ENCODE results near the gene TASOR.

DNA sequence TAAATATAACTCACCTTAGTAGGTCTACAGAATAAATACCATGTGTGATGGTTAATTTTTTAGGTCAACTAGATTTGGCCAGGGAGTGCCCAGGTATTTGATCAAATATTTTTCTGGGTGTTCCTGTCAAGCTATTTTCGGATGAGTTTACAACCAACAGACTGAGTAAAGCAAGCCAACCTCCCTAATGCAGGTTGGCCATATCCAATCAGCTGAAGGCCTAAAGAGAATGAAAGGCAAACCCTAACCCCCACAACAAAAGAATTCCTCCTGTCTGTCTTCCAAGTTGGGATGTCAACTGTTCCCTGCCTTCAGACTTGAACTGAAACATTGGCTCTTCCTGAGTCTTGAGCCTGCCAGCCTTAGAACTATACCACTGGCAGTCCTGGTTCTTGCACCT lies 28.6 kb downstream of the TASOR start:
- TF ChIP-seq, protein P1, sequence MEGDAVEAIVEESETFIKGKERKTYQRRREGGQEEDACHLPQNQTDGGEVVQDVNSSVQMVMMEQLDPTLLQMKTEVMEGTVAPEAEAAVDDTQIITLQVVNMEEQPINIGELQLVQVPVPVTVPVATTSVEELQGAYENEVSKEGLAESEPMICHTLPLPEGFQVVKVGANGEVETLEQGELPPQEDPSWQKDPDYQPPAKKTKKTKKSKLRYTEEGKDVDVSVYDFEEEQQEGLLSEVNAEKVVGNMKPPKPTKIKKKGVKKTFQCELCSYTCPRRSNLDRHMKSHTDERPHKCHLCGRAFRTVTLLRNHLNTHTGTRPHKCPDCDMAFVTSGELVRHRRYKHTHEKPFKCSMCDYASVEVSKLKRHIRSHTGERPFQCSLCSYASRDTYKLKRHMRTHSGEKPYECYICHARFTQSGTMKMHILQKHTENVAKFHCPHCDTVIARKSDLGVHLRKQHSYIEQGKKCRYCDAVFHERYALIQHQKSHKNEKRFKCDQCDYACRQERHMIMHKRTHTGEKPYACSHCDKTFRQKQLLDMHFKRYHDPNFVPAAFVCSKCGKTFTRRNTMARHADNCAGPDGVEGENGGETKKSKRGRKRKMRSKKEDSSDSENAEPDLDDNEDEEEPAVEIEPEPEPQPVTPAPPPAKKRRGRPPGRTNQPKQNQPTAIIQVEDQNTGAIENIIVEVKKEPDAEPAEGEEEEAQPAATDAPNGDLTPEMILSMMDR (IDR thresholded peaks at IDR 0.05; ENCODE audit: low read depth, low read length, missing input control) = no peak
- TF ChIP-seq JUND (IDR thresholded peaks at IDR 0.05) = no peak
- TF ChIP-seq, protein P2, sequence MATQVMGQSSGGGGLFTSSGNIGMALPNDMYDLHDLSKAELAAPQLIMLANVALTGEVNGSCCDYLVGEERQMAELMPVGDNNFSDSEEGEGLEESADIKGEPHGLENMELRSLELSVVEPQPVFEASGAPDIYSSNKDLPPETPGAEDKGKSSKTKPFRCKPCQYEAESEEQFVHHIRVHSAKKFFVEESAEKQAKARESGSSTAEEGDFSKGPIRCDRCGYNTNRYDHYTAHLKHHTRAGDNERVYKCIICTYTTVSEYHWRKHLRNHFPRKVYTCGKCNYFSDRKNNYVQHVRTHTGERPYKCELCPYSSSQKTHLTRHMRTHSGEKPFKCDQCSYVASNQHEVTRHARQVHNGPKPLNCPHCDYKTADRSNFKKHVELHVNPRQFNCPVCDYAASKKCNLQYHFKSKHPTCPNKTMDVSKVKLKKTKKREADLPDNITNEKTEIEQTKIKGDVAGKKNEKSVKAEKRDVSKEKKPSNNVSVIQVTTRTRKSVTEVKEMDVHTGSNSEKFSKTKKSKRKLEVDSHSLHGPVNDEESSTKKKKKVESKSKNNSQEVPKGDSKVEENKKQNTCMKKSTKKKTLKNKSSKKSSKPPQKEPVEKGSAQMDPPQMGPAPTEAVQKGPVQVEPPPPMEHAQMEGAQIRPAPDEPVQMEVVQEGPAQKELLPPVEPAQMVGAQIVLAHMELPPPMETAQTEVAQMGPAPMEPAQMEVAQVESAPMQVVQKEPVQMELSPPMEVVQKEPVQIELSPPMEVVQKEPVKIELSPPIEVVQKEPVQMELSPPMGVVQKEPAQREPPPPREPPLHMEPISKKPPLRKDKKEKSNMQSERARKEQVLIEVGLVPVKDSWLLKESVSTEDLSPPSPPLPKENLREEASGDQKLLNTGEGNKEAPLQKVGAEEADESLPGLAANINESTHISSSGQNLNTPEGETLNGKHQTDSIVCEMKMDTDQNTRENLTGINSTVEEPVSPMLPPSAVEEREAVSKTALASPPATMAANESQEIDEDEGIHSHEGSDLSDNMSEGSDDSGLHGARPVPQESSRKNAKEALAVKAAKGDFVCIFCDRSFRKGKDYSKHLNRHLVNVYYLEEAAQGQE (IDR thresholded peaks at IDR 0.05) = no peak
- no peak for TF ChIP-seq GABPA (IDR thresholded peaks at IDR 0.05 in 1 of 2, conservative IDR thresholded peaks at IDR 0.05 in 1 of 2)
- TF ChIP-seq, protein P3, sequence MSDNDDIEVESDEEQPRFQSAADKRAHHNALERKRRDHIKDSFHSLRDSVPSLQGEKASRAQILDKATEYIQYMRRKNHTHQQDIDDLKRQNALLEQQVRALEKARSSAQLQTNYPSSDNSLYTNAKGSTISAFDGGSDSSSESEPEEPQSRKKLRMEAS (IDR thresholded peaks at IDR 0.05) = no peak
- no peak for TF ChIP-seq HNF4A (conservative IDR thresholded peaks at IDR 0.05)
- no peak for TF ChIP-seq RAD21 (IDR thresholded peaks at IDR 0.05)
- TF ChIP-seq YY1 (IDR thresholded peaks at IDR 0.05) = no peak
